ENCODE measurements around the gene CAMK2G.
"Not testable (repeated sequence)": the region's sequence is repeated elsewhere in the genome, so short reads cannot be mapped to it uniquely, and the experiment has no call there.

The CAMK2G gene

GRCh38 chr10:73905256-73906020 is 31.1 kb upstream of the CAMK2G start:
- FAIRE-seq = no peak

DNA sequence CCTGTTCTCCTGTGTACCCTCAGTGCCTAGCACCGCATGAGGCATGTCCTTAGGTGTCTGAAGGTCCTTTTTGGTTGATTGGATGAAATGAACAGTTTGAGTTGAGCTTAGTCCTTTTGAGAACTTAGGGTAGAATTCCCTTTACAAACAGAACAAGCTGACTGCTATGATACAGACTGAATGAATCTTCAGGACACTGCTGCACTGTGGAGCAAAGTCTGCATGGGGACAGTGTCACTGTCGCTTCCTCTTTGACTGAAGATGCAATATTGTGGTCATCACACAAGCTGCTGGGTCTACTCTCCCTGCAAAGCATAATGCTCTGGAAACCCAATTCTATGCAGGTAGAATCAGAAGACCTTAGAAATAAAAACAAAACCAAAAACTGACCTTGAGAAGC is 28.0 kb upstream of the CAMK2G start:
- no peak for FAIRE-seq
- DNase-seq (ENCODE audit: low spot score) = no peak

More at GRCh38 chr10:73905256-73906020, 31.1 kb upstream of the CAMK2G start:
- DNase-seq (ENCODE audit: low spot score) = no peak

DNA sequence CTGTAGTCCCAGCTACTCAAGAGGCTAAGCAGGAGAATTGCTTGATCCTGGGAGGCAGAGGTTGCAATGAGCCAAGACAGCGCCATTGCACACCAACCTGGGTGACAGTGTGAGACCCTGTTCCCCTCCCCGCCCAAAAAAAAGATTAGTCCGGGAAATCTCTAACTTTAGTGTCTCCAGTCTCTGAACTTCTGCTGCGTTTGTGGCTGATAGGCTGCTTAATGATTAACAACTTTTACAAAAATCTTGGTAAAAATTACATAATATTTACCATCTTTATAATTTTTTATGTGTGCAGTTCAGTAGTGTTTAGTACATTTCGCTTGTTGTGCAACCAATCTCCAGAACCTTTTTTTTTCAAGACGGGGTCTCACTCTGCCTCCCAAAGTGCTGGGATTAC is 26.9 kb upstream of the CAMK2G start:
- DNase-seq (ENCODE audit: low spot score) = no peak
- no peak for FAIRE-seq

- DNase-seq (ENCODE audit: low spot score) = no peak
- FAIRE-seq = no peak
Observed at GRCh38 chr10:73900064-73900463, 25.7 kb upstream of the CAMK2G start.

GRCh38 chr10:73899423-73899822 is 25.1 kb upstream of the CAMK2G start:
- FAIRE-seq (peak; percentile 95), DNase-seq (ENCODE audit: low spot score) (peak; percentile 95)

GRCh38 chr10:73898730-73899410 is 24.5 kb upstream of the CAMK2G start:
- DNase-seq (ENCODE audit: low spot score) (no peak), FAIRE-seq (no peak)

- FAIRE-seq (no peak), DNase-seq (ENCODE audit: low spot score) (no peak)
Observed at GRCh38 chr10:73897693-73898092, 23.3 kb upstream of the CAMK2G start.

- not testable (repeated sequence) for FAIRE-seq; DNase-seq (ENCODE audit: low spot score)
Observed at GRCh38 chr10:73895381-73895780, 21.0 kb upstream of the CAMK2G start.

DNA sequence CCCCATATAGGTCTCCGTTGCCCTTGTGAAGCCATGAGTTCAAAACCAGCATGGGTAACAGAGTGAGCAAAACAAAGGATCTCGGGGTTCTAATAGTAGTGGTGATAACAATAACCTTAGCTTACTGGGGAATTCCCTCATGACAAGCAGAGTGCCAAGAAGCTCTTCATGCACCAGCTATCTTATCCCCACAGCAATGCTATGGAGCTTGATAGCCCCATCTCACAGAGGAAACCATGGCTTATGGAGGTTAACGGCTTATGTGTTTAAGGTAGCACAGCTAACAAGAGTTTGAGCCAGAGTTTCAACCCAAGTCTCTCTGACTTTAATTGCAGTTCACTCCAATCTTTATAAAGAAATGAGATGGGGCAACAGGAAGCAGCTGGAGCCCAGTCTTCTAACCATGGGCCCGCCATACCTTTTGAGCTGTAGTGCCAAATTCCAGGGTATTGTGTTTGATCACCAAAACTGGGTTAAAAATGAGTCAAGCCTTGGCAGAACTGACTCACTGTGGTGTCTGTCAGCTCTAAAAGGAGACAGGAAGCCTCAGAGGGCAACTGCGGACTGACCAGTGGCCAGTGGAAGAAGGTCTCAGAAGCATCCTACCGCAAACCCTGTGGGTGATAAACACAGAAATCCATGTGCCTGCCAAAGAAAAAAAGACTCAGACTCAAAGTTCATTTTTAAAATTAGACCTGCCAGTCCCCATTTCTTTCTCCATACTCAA is 20.1 kb upstream of the CAMK2G start:
- FAIRE-seq (peak; percentile 94), DNase-seq (ENCODE audit: low spot score) (peak; percentile 94)

DNA sequence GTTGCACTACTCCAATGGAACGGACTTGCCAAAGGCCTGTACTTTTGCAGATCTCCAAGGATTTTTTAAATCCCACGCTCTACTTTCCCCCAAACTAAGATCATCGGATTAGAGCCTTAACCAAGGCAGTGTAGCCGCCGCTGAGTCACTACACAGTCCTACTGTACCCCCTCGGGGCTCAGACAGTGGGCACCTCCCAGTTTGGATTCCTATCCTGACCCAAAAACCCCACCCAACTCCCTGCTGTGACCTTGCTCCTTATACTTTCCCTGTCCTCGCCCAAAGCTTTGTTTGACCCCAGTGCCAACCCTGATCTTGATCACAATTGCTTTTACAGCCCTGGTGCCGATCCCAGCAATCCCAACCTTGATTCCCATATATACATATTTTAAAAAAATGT is 19.1 kb upstream of the CAMK2G start:
- DNase-seq (ENCODE audit: low spot score) (no peak), FAIRE-seq (no peak)

DNA sequence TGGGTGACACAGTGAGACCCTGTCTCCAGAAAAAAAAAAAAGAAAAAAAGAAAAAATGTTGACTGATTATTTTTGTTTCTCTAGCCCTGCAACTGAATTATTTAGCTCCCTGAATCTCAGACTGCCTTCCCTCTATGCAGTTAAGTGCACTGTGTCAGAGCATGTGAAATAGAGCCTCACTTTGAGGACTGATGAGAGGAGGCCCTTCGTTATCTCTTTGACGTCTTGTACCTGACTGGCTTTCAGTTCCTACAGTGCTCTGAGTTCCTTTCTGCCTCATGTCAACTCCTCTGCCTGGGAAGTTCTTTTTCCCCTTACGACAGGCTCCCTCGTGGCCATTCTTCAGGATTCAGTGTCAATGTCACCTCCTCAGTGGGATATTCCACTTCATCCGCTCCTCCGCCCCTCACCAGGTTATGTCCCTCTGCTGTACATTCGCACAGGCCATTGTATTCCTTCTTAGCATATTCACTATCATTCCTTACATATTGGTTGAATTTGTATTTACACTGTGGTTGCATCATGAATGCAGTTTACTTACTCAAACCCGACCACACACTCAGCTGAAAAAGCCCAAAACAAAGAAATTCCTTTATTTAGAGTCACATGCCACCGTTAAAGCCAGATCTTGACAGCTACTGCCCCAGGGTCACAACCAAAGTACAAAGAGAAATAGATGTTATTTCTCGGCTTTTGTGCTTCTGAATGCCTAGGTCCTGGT is 18.1 kb upstream of the CAMK2G start:
- DNase-seq (ENCODE audit: low spot score) (no peak), FAIRE-seq (no peak)

DNA sequence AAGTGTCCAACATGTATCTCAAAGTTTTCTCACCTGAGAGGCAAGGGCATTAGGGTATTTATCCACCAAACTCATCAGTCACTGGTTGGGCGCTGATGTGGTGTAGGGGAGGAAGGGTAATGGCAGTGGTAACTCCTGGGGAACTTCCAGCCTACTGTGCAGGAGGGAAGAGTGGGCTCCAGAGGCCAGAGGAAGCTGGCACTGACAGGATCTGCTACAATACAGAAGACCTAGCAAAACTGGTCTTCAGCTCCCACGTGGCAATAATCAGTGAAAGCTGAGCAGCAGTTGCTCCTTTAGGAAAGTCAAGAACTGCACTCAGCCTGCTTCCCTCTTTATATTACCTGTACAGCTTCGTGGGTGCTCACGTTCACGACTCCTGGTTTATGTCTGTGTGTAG is 17.2 kb upstream of the CAMK2G start:
- FAIRE-seq (no peak), DNase-seq (ENCODE audit: low spot score) (no peak)

- FAIRE-seq; DNase-seq (ENCODE audit: low spot score): not testable (repeated sequence)
Observed at GRCh38 chr10:73890830-73891229, 16.5 kb upstream of the CAMK2G start.

DNA sequence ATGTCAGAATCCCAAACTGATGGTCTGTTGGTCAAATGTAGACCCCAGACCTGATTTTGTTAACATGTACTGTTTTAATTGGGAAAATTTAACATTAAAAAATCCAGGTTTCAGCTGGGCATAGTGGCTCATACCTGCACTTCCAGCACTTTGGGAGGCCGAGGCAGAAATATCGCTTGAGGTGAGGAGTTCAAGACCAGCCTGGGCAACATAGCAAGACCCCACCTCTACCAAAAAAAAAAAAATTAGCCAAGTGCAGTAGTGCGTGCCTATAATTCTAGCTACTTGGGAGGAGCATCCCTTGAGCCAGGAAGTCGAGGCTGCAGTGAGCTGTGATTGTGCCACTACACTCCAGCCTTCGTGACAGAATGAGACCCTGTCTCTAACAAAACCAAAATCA is 15.9 kb upstream of the CAMK2G start:
- FAIRE-seq (no peak), DNase-seq (ENCODE audit: low spot score) (no peak)

DNA sequence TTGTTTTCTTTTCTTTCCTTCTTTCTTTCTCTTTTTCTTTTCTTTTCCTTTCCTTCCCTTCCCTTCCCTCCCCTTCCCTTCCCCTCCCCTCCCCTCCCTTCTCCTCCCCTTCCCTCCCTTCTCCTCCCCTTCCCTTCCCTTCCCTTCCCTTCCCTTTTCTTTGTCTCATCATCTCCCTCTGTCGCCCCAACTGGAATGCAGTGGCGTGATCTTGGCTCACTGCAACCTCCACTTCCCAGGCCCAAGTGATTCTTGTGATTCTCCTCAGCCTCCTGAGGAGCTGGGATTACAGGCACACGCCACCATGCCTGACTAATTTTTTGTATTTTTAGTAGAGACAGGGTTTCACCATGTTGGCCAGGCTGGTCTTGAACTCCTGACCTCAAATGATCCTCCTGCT is 15.1 kb upstream of the CAMK2G start:
- DNase-seq (ENCODE audit: low spot score) = peak; percentile 52
- not testable (repeated sequence) for FAIRE-seq

GRCh38 chr10:73889014-73889413 is 14.7 kb upstream of the CAMK2G start:
- FAIRE-seq = peak; percentile 64
- DNase-seq (ENCODE audit: low spot score) = peak; percentile 89

DNA sequence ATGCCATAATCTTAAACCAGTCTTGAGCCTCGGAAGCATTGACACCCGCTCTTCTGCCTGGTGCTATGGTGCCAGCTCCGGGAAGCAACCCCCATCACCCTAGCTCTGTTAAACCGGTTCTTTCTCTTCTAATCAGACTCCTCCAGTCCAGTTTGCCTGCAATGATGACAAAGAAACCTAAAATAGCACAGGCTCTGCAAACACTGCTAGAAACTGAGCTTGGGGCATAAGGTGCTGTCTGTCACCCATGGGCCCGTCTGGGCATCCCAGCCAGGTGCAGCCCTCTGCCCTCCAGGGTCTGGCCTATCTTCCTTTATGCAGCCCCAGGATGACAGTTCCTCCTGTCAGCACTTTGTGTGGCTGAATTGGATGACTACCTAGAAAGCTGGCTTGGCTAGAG is 14.2 kb upstream of the CAMK2G start:
- FAIRE-seq = no peak
- DNase-seq (ENCODE audit: low spot score) = no peak

DNA sequence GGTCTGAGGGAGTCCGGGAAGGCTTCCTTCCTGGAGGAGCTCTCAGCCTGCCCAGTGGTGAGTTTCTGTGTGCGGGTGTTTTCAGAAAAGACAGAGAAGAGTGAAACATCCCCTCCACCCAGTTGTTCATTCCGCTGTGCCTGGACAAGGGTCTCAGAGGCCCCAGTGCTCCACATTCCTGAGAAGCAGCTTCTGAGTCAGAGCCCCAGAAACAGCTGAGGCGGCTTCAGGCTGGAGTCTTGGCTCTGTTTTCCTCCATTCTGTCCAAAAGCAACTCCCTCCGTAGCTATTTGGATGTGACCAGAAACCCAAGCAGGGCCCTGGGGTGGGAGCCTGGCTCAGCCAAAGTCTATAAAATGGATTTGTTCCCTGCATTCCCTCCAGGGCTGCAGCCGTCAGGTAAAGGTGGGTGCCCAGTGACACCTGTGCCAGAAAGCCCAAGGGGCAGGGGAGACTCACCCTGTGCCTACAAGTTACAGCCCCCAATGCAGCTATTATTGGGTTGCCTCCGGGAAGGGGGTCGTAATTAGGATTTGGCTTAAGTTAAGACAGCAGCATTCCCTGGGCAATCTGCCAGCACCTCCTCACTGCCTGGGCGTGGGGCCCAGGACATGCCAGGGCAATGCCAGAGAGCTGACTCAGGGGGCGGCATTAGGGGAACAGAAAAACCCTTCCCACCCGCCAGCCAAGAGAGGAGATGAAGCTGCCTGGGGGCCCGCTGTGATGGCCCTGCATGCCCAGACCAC is 13.1 kb upstream of the CAMK2G start:
- DNase-seq (ENCODE audit: low spot score) (peak; percentile 86), FAIRE-seq (peak; percentile 71)

DNA sequence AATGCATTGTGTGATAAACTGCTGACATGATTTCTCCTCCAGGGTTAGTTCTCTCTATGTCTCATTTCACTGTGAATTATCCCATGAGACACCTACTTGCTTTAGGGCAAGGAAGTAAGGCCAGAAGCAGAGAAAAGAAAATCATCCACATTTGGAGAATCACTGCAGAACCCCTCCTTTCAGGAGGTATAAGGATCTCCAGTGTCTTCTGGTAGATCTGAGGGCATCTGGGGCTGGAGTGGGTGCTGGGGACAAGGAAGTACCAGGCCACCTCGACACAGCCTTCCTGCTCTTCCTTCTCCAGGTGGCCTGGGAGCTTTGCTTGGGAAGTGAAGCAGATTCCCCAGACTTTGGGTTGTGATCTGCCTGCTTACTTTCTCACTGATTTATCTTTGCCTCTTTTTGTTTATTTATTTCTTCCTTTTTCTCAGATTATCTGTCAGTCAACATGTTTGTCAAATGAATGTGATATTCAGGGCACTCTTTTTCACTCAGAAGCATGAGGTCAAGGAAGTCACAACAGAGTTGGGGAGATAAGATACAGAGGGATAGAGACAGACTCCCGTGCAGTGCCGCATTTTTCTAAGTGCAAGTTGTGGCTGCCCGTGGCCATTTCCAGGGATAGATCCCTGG is 12.4 kb upstream of the CAMK2G start:
- peak; percentile 11 for DNase-seq (ENCODE audit: low spot score)
- FAIRE-seq = no peak

DNA sequence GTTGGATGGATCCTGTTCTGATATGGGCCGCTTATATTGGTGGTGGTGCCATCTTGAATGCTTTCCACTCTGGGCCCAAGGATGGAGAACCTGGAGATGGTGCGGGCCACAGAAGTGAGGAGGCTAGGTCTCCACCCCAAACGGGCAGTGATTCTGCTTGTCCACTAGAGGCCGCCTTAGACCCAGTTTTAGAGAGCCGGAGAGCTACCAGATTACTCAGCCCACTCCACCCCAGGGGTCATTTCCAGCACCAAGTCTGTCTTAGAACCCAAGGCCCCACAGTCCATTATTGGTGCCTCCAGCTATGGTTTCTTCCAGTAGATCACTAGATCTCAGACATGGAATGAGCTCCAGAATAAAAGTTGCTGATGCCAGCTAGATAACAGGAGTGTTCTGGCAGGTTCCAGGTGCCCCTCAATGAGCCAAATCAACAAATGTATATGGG is 11.8 kb upstream of the CAMK2G start:
- FAIRE-seq = no peak
- DNase-seq (ENCODE audit: low spot score) = peak; percentile 81

Data from RCC 7860 (cell line).